Measurements from ENCODE around the gene TTC23L. TPM values are rescaled to one million over a fixed set of nuclear protein-coding genes. Genes with fewer than 3 reads are reported as not detected.
"Not testable (repeated sequence)": the region's sequence is repeated elsewhere in the genome, so short reads cannot be mapped to it uniquely, and the experiment has no call there.

TTC23L gene
- total RNA-seq, 1 experiment from 2014 or later: 0.40 TPM

DNA sequence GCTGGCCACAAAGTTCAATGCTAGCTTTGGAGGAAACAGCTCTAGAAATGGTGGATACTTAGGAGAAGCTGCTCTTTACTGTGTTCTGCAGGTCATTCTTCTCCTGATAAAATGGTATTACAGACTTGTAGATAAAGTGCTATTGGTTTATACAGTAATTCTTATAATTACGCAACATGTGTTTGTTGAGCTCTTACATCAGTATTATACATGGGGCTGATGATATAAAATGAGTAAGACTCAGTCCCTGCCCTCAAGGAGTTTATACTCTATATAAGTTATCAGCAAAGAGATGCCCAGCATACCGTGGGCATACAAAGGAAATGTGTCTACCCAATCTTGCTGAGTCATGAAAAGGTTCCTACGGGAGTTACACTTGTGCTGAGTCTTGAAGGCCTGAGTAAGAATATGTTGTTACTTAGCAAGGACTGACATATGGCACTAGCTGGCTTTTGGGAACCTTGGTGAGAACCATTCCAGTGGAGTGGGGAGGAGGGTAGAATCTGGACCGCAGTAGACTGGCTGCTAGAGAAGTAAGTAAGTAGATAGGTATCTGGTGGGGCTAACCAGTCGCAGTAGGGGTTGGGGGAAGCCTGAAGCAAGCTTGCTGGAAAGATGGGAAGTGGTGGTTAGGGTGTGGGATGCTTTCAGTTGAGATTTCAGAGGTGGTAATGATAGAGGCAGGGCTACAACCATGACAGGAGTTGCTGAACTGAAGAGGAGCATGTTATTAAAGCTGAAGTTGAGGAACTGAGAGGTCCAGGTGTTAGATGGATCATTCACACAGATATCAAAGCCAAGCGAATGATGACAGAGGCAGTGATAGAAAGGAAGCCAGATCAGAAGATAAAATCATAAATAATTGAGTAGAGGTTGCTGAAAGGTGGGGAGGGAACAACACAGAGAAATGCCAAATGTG, 11.1 kb upstream of the TTC23L start:
- in situ Hi-C loops (cut with HindIII; ENCODE audit: low pct_unique_long_range_greater_than_20kb, low sequenced_read_pairs): no loop called here
- DNase-seq (ENCODE audit: low read depth, low spot score): no peak

DNA sequence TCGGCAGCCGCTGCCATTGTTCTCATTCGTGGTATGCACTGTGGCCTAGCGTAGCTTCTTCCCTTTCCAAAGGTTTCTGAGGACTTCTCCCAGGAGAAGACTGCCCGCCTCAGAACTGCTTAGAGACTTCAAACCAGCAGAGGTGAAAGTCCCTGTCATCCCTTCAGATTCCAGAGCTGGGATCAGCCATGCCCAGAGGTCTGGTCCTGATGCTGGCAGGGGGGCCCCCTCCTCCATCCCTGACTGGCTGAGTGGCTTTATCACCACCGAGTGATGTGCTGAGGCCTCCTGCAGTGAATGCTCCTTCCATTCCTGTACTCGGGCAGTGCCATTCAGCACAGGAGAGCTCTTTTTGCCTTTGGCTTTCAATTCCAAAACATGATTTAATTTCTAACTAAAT, 8.1 kb upstream of the TTC23L start:
- in situ Hi-C loops (cut with HindIII; ENCODE audit: low pct_unique_long_range_greater_than_20kb, low sequenced_read_pairs); DNase-seq (ENCODE audit: low read depth, low spot score): not testable (repeated sequence)

DNA sequence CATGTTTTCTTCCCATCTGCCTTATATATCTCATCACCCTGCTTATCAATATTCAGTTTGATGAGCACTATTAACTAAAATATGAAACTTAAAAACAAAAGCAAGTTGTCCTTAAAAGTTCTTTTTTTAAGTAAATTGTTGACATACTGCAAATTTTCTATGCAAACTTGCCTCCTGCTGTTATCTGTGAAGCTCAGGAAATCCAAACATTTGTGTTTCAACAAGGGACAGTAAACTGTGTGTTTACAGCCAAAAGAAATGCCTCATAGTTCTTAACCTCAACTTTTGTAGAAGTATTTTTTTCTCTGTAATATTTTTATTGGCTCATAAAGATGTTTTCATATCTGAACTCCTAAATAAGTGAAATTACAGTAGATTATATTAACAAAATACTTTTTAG, 7.7 kb upstream of the TTC23L start:
- DNase-seq (ENCODE audit: low read depth, low spot score): no peak
- in situ Hi-C loops (cut with HindIII; ENCODE audit: low pct_unique_long_range_greater_than_20kb, low sequenced_read_pairs): no loop called here

DNA sequence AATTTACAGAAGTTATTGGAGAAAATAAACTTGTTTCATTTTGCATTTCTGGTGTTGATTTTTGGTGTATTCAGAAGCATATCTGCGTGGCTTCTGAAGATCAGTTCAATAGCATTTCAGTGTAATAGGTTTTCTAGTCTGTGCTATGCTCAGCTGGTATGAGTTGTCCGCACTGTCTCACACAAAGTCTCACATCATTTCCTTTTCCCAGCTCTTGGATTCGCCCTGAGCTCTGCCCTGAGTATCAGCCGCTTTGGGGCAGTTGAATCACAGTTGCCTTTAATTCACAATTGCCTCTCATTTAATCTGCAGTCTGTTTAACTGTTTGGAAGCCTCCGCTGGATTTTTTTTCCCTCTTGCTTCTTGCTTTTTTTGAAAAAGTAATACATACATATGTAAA, 6.4 kb upstream of the TTC23L start:
- in situ Hi-C loops (cut with HindIII; ENCODE audit: low pct_unique_long_range_greater_than_20kb, low sequenced_read_pairs): no loop called here
- DNase-seq (ENCODE audit: low read depth, low spot score): no peak

DNA sequence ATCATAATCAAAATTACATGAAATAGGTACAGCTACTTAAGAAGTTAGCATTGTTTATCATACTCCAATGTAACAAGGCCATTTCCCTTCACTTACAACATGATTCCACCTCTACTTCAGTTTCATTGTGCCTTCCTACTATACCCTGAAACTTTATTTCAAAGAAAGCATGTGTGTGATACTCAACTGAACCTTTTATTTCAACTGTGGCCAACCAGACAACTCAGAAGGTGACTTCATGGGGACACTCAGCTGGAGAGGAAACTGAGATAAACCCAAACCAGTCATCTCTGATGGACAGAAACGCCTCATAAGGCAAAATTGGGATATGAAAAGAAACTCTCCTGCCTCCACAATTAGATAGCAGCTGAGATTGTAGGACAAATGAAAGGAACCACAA, 5.9 kb upstream of the TTC23L start:
- in situ Hi-C loops (cut with HindIII; ENCODE audit: low pct_unique_long_range_greater_than_20kb, low sequenced_read_pairs): no loop called here
- no peak for DNase-seq (ENCODE audit: low read depth, low spot score)

DNA sequence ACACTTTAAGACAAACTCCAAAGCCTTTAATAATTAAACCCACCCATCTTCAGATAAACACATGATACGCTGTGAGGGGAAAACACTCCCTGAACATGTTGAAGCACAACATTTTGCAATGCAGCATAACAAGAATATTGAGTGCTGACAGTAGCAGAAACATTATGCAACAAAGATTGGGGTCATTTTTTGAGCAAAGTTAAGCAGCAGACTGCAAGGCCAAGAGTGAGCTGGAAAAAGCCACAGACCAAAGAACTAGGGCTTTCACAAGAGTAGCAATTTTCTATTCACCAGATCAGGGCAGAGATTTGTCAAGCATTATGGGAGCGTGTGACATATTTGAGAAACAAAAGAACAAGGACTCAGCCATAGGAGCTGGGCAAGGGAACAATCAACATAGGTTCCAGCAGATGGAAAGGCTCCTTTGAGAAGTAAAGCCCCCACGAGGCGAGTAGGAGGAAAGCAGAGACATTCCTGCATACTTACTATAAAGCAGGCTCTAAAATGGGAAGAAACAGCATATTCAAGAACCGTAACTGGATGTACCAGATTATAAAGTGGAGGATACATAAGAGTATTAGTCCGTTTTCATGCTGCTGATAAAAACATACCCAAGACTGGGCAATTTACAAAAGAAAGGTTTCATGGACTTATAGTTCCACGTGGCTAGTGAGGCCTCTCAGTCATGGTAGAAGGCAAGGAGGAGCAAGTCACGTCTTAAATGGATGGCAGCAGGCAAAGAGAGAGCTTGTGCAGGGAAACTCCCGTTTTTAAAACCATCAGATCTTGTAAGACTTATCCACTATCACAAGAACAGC, 4.8 kb upstream of the TTC23L start:
- DNase-seq (ENCODE audit: low read depth, low spot score): peak; percentile 72
- in situ Hi-C loops (cut with HindIII; ENCODE audit: low pct_unique_long_range_greater_than_20kb, low sequenced_read_pairs): no loop called here

DNA sequence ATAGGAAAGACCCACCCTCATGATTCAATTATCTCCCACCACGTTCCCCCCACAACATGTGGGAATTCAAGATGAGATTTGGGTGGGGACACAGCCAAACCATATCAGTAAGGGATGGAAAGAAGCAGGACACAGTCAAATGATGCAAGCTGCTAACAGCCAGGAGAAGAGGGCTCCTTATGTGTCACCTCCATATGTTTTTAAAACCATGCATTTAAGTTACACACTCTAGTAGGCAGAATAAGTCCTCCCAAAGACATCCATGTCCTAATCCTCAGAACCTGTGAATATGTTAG, 4.2 kb upstream of the TTC23L start:
- DNase-seq (ENCODE audit: low read depth, low spot score): no peak
- in situ Hi-C loops (cut with HindIII; ENCODE audit: low pct_unique_long_range_greater_than_20kb, low sequenced_read_pairs): no loop called here

DNA sequence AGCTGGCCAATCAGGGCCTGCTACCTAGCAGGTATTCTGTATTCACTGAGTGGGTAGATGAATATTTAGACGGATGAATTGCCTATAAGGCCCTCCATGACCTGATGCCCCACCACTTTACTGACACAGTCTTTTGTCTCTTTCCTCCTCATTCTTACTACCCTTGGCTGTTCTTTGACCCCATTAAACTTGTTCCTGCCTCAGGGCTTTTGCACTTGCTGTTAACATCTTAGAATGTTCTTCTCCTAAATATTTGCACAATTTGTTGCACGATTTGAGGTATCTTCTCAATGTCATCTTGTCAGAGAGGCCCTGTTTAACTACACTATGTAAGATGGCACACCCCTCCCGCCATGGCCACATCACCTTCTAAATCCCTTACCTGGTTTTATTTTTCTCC, 3.3 kb upstream of the TTC23L start:
- DNase-seq (ENCODE audit: low read depth, low spot score): no peak
- in situ Hi-C loops (cut with HindIII; ENCODE audit: low pct_unique_long_range_greater_than_20kb, low sequenced_read_pairs): no loop called here

DNA sequence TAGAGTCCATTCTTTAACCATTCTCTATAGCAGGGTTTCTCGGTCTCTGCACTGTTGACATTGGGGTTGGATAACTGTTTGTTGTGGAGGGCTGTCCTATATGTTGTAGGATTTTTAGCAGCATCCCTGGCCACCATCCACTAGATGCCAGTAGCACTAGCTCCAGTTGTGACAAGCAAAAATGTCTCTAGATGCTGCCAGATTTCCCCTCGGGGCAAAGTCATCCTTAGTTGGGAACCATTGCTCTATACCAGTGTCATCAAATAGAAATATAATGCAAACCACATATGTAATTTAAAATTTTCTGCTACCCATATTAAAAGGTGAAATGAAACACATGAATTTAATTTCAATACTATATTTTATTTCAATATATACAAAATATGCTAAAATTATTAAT, 2.9 kb downstream of the TTC23L start:
- in situ Hi-C loops (cut with HindIII; ENCODE audit: low pct_unique_long_range_greater_than_20kb, low sequenced_read_pairs): no loop called here
- peak; percentile 65 for DNase-seq (ENCODE audit: low read depth, low spot score)

DNA sequence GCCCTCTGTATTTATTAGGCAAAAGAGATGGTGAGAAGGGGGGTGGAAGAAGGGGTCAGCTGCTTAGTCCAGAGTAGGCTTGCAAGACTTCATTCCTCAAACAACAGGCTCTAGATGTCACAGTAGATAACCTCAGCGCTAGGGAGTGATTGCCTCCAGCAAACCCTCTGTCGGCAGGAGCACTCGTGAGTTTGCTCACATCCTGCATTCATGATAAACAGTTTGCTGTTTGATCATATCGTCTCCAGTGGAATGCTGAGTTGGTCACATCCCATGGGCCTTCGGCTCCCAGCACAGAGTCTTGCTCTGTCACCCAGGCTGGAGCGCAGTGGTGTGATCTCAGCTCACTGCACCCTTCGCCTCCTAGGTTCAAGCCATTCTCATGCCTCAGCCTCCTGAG, 3.6 kb downstream of the TTC23L start:
- DNase-seq (ENCODE audit: low read depth, low spot score): peak; percentile 87
- in situ Hi-C loops (cut with HindIII; ENCODE audit: low pct_unique_long_range_greater_than_20kb, low sequenced_read_pairs): no loop called here

DNA sequence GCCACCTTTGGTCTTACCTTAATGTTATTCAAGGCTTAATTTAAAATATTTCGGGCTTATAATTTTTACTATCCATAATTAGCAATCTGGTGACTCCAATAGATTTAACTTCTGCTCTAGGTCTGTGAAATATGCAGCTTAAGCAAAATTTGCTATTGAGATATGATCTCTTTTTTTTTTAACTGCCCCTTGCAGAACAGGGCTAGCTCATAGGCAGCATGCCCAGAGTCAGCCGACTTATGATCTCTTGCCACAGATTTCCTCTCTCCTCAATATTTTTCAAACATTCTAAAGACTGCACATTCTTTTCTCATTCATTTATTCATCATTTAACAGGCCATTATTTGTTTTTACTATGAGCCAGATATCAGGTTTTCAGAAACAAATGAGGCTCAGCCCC, 4.5 kb downstream of the TTC23L start:
- no peak for DNase-seq (ENCODE audit: low read depth, low spot score)
- in situ Hi-C loops (cut with HindIII; ENCODE audit: low pct_unique_long_range_greater_than_20kb, low sequenced_read_pairs): no loop called here

DNA sequence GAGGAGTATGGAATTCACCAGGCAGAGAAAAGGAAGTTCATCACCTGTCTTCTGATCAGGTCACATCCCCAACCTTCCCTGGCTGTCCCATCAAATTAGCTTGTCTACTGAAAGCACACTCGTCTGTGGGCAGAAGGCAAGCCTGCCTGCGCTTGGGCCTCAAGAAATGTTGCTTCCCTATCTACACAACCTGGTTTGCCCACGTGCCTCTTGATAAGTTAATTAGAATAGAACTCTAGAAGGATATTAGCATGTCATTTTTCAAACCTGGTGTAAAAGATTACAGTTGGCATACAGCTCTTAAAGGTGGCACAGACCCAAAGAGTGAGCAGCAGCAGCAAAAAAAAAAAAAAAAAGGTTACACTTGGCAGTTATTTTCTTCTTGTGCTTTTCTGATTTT, 5.1 kb downstream of the TTC23L start:
- DNase-seq (ENCODE audit: low read depth, low spot score): no peak
- in situ Hi-C loops (cut with HindIII; ENCODE audit: low pct_unique_long_range_greater_than_20kb, low sequenced_read_pairs): no loop called here

DNA sequence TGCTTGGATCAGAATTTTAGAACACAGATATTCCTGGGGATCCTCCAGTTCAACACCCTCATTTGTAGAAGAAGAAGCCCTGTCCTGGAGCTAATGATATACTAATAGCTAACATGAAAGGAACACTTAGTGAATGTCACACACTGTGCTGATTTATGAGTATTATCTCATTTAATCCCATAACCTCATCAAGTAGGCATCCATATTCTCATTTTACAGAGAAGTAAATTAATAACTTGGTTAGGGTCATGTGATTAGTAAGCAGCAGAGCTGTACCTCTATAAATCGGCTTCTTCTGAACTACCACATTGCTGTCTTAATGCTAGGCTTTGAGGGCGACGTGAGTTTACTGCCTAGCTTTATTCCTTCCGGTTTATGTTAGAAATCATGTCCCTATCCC, 6.0 kb downstream of the TTC23L start:
- in situ Hi-C loops (cut with HindIII; ENCODE audit: low pct_unique_long_range_greater_than_20kb, low sequenced_read_pairs): no loop called here
- DNase-seq (ENCODE audit: low read depth, low spot score): no peak

DNA sequence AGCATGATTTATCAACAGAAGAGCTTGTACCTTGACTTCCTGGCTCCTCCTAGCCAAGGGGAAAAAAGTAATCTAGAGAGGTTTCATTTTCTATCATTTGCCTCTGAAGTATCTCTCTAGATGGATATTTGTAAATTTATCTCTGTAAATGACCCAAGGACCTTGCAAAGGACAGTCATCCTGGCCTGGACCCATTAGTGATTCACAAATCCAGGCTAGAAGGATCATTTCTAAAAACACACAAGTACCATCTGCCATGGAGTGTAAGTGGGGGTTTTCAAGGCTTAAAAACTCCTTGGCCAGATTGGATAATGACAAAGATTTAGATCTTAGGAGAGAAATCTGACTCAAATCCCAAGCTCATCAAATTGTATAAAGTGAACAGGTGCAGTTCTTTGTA, 8.1 kb downstream of the TTC23L start:
- in situ Hi-C loops (cut with HindIII; ENCODE audit: low pct_unique_long_range_greater_than_20kb, low sequenced_read_pairs): no loop called here
- no peak for DNase-seq (ENCODE audit: low read depth, low spot score)

DNA sequence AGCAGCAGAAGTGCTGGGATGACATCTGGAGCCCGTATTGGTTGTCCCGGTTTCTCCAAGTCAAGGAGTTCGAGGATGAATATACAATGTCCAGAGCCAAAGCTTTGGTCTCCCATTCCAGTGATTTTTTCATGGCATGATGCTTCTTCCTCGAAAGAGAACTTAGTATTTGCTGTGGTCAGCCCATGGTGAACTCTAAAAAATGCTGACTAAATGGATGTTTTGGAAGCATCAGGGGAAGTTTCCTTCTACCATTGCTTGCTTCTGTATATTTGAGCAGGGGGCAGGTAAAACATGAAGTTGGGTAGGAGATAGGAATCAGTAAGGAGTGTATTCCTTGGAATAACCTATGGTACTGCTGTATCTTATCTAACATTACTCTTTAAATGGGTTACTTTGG, 8.6 kb downstream of the TTC23L start:
- no peak for DNase-seq (ENCODE audit: low read depth, low spot score)

DNA sequence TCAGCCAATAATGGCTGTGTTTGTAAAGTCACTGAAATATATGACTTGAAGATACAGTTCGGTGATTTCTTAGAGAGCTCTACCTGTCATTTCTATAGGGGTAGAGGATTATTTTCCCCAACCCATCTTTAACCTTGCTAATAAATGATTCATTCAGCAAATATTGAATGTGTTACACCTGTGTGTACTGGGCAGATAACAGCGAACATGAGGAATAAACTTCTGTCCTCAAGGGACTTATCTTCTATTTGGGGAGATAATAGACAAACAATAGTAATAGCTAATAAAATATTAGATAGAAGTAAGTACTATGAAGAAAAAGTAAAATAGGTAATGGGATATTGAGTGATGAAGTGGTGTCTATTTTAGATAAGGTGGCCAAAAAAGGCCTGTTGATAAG, 9.3 kb downstream of the TTC23L start:
- no peak for DNase-seq (ENCODE audit: low read depth, low spot score)
- in situ Hi-C loops (cut with HindIII; ENCODE audit: low pct_unique_long_range_greater_than_20kb, low sequenced_read_pairs): no loop called here

More for the DNA sequence above, 8.6 kb downstream of the TTC23L start:
- in situ Hi-C loops (cut with HindIII; ENCODE audit: low pct_unique_long_range_greater_than_20kb, low sequenced_read_pairs): no loop called here

DNA sequence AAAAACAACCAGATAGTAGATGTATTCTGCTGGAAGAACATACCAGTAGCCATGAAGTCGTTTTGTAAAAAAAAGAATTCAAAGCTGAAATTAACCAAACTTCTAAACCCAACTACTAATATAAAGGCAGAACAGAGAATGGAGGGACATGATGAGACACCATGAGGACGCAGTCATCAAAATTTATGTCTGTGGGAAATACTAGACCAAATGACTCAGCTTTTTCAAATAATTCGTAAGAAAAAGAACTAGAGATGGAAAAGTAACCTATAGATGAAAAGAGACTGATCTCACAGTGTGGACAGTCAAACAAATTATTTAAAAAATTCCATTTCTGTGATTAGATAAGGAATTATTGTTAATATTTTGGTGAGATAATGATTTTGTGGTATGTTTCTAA, 10.3 kb downstream of the TTC23L start:
- no peak for DNase-seq (ENCODE audit: low read depth, low spot score)
- in situ Hi-C loops (cut with HindIII; ENCODE audit: low pct_unique_long_range_greater_than_20kb, low sequenced_read_pairs): no loop called here

DNA sequence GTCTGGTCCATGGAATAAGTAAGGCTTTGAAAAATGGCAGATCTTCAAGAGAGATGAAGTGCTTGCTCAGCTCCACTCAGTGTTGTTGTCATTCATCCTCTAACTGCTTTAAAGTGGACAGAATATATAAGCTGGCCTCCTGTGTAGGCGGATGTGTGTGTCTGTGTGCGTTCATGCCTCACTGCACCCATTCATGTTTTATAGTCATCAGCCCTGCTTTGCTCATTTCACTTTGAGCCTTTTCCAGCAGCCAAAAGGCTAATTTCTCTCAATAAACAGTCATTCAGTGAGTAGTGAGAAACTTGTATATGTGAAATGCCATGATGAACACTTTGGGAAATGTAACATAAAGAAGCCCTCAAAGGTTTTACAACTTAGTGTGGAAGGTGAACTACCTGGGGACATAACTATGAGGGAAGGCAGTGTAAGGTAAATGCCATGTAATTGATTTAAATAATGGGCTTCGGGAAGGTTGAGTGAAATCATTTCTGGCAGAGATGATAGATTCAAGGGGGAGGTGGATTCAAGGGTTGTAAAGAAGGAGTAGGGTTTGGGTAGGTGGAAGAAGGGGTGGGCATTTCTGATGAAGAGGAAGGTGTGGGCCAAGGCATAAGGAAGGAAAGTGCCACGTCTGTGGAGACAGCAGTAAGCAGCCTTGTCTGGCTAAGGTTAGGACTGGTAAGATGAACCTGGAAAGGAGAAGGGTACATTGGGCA, 15.7 kb downstream of the TTC23L start:
- DNase-seq (ENCODE audit: low read depth, low spot score): no peak
- in situ Hi-C loops (cut with HindIII; ENCODE audit: low pct_unique_long_range_greater_than_20kb, low sequenced_read_pairs): no loop called here
